HG03045 (cell line): ENCODE results near the gene WDSUB1.

Experiments used
- ATAC-seq: cut with Tn5 transposase; IDR thresholded peaks from one replicate; pipeline ENCODE4 v1.9.1; 2021; ENCODE audit warnings: mild to moderate bottlenecking, moderate library complexity; ENCODE audit not compliant: unreplicated experiment

WDSUB1 gene

DNA sequence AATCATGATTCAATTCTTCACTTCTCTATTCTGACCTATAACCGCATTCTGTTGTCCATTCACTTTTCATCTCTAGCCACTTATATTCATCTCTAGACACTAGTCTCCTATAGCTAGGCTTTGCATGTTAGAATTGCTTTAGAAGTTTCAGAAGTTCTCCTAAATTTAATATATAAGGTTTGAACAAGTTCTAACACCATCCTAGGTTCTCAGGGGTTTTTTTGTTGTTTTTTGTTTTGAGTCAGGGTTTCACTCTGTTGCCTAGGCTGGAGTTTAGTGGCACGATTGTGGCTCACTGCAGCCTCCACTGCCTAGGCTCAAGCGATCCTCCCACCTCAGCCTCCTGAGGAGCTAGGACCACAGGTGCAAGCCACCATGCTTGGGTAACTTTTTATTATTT is 19.9 kb downstream of the WDSUB1 start:
- ATAC-seq = no peak

DNA sequence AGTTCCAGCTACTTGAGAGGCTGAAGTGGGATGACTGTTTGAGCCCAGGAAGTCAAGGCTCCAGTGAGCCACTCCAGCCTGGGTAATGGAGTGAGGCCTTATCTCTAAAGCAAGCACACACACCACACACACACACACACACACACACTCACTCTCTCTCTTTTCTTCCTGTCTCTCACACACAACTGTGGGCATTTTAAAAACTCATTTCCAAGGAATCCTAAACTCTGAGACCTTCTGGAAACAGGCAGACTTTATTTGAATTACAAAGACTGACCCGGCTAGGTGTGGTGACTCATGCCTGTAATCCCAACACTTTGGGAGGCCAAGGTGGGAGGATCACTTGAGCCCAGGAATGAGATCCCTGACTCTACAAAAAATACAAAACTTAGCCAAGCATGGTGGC is 21.3 kb downstream of the WDSUB1 start:
- no peak for ATAC-seq

DNA sequence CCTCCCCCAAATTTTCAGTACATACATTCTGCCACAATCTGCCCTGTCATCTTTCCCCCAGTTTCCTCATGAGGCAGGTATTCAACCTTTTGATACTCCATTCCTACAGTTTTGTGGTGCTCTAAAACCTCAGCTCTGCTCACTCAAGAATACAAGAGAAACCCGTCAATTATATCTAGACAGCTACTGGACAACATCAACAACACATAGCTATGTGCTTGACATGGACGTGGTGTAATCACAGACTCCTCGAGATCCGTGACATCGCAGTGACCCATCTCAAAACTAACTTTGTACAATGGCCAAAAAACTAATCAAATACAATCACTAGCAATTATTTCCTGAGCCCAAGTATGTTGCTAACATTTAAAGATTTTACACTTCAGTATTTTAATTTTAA is 23.6 kb downstream of the WDSUB1 start:
- no peak for ATAC-seq

DNA sequence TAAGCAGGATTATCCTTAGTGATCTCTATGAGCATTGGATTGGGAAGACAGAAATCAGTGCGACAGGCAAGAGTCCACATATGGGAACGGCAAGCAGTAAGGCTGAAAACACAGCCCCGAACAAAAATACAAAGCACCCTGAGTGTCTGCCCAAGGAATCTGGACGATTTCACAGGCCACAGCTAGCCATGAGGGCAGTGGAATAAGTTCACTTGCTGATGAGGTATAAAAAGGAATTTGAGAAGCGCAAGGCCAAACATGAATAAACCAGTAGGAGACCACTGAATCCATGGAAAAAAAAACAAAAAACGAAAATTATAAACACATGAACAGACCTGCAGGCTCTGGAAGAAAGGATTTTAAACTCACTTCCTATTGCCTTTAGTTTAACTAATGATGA is 24.3 kb downstream of the WDSUB1 start:
- no peak for ATAC-seq

DNA sequence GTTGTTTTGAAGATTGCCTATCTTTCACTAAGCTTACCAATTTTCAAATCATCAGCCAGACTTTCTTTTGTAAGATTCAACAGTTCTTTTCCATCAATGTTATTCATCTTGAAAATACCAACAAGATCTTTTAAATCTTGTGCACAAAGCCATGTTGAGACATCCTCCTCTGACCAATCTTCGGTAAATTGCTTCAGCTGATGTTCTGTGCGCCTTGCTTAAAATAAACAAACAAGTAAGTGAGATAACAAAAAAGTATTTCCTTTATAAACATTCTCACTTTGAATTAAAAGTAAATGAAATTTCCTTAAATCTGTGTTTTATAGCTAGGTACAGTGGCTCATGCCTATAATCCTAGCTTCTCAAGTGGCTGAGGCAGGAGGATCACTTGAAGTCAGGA is 30.3 kb downstream of the WDSUB1 start:
- ATAC-seq = no peak

DNA sequence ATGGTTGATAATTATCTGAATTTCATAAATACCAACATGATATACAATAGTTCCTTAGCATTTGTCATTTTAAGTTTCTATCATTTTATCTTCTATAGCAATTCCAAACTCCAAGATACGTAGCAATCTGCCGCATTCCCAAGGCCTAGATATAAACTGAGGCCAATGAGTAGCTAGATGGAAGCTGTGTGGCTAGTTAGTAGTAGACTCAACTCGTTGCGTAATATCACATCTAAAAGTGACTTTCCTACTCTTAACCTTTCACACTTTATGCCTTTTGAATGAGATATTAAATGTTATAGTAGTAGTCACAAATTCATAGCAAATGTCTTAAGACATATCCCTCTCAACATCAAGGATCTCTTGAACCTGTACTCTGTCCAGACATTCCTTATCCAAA is 33.6 kb downstream of the WDSUB1 start:
- ATAC-seq = no peak

DNA sequence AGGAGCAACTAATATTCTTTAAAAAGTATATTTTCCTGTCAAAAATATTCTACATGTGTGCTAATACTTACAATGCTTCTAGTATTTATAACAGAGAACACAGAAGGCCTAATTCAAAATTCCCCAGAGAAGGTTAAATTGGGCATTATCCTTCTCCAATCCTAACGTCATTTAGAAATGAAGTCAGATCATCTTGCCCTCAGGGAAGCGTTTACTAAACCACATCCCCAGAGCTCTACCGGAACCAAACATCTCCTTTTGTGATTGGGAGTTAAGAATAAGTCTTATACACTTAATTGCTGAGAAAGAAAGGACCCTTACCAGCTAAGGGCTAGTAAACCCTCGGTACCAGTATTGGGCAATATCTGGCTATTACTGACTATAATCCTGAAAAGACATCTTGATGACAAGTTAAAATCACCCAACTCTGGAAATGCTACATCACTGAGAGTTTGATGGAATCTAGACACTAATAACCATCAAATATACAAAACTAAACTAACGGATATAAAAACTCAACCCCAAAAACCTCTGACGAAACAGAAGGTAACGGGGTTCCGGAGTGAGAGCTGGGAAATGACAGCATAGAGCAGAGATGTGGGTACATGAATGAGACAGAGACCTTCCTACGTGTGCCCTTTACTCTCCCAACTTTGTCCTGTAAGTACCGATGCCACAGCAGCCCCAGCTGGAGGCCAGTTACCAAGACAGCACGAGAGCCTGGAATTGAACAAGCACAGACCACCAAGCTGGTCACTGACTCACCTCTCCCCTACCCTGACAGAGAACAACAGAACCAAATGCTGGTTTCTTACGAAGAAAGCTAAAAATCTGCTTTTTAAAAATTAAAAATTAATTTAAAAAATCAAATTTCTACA is 35.0 kb downstream of the WDSUB1 start:
- ATAC-seq = no peak

DNA sequence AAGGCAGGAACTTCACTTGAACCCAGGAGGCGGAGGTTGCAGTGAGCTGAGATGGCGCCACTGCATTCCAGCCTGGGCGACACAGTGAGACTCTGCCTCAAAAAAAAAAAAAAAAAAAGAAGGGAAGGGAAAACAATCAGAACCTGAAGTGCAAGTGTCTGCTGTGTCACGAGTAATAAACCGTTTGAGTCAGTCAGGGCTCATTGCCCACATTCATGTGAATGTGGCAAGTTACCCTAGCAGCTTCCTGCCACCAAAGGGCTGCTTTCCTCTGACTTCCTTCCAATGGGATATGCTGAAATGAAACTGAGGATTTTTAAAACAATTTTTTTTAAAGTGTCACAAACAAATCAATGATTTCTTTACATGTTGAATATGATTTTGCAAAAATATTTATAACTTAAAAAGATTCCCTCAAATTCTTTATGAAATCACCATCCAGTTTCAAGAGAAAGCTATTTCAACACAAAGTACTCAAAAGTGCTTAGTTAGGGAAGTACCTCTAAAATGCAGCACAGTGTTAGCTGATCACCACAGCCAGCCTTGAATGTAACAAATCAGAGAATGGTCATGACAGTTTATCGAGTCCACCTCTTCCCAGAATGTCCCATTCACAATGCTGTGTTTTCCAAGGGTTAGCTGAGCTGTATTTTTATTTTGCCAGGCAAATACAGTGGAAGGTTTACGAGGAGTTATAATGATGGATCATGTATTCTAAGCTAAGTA is 36.4 kb downstream of the WDSUB1 start:
- no peak for ATAC-seq

DNA sequence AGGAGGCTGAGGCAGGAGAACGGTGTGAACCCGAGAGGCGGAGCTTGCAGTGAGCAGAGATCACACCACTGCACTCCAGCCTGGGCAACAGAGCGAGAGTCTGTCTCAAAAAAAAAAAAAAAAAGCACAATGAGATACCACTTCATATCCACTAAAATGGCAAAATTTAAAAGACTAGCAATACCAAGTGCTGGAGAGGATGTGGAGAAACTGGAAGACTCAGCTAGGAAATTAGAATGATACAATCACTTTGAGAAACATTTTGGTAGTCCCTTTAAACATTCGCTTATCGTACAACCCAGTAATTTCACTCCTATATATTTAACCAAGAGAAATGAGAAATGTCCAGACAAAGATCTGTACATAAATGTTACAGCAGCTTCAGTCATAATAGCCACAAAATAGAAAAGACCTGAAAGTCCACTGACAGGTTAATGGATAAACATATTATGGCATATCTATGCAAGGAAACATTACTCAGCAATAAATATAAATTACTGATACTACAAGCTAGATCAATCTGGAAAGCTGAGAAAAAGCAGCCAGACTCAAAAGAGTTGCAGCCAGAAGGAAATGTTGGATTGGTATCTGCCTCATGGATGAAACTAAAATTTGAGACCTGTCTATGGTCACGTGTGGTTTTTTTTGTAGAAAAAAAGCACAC is 40.0 kb downstream of the WDSUB1 start:
- no peak for ATAC-seq

DNA sequence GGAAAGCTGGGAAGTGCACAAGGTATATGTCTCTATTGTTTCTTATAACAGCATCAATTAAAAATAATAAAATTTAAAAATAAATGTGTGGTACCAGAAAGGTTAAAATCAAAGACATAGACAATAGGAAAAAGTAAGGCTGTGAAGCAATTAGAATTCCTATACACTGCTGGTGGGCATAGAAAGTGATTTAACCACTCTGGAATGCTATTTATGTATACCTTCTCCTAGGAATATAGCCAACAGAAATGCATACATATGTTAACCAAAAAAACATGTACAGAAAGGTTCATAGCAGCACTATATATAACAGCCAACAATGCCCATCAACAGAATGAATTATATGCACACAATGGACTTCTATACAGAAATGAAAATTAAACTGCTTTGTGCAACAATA is 43.0 kb downstream of the WDSUB1 start:
- no peak for ATAC-seq

DNA sequence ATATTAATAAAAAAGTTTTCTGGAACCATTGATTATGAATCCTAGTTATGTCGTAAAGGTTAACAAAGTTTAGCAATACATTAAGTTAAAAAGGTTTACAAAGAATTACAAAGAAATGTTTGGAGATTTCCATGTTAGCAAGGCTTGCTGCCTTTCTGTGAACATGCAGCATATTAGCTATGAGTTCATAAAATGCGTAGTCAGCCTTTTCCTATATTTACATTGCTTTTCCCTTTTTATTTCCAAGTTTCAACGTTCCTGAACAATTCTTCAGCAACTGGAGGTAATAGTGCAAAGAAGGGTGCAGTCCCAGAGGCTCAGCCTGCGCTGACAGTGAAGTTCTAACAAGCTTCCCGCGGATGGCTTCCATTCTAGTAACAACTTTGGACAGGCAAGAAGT is 51.6 kb downstream of the WDSUB1 start:
- no peak for ATAC-seq

DNA sequence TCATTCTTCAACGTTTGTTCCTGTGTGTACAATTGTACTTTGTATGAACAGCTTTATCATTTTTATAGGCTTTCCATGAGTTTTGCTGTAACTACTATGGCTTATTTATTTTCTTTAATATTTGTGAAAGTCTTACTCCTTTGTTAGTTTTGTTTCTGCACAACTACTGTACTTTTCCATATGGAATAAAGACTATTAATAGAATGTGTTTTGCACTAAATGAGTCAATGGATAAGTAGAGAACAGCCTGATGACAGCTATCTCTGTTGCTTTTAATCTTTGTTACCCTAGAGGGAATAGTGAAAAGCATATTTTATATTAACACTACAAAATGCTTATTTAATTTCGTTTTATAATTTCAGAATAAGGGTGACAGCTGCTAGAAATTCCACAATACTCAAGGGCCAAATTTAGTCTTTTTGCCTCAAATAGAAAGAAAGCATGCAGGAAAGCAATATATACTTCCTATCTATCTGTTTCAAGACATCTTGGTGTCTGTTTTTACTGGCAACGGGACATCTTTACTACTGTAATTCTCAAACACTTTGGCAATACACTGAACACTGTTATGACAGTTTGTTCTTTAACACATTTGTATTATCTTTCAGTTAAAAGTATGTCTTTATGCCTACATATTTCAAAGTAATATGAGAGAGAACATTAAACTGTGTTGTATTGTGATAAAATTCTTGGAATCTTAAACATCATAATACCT is 53.9 kb downstream of the WDSUB1 start:
- no peak for ATAC-seq

DNA sequence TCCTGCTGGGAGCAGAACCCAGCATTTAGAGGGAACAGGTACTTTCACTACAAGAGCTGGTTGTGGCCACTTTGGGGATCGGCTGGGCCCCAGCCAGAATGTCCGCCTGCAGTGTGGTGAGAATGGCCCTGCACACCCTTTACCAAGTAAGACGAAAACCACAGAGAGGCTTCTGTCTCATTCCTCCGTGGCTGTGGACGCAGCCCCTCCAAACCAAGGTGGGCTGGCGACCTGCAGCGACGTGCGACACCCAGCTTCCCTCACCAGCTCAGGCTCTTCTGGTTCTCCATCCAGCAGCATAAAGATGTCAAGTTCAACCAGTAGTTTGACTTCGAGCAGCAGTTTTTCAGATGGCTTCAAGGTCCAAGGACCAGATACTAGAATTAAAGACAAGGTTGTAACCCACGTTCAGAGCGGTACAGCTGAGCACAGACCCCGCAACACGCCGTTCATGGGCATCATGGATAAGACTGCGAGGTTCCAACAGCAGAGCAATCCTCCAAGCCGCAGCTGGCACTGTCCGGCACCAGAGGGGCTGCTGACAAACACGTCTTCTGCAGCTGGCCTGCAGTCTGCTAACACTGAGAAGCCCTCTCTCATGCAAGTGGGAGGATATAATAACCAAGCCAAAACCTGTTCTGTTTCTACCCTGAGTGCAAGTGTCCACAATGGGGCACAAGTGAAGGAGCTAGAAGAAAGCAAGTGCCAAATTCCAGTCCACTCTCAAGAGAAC is 56.2 kb downstream of the WDSUB1 start:
- no peak for ATAC-seq

DNA sequence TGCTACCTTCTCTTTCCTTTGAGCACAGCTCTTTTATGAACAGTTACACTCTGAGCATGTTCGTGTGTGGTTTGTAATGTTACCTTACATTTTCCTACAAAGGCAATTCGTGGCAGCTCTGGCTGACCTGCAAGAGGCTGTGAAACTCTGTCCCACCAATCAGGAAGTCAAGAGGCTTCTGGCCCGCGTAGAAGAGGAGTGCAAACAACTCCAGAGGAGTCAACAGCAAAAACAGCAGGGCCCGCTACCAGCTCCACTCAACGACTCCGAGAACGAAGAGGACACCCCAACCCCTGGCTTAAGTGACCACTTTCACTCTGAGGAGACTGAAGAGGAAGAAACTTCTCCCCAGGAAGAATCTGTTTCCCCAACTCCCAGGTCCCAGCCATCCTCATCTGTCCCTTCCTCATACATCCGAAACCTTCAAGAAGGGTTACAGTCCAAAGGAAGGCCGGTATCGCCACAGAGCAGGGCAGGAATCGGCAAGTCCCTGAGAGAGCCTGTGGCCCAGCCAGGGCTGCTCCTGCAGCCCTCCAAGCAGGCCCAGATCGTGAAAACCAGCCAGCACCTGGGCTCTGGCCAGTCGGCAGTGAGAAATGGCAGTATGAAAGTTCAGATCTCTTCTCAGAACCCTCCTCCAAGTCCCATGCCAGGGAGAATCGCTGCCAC is 56.9 kb downstream of the WDSUB1 start:
- ATAC-seq = no peak

DNA sequence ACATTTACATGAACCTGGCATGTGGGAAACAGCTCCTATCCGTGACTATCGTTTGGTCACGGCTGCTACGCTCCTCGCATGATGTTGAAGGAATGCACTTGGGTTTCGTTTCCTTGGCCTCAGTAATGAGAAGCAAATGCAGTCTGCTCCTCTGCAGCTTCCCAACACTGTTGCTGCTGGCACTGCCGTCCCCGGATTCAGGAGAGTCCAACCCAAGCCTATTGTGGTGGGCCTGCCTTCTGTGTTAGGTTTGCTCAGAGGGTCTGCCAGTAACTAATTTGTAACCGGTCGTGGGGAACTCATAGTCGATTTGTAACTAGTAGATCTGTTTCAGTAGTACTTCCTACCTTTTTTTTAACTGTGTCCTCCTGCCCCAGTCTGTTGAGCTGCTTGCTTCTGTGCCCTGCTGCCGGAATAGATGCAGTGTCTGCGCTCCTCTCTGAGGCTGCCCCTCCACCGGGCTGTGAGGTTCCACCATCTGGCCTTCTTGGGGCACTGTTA is 58.4 kb downstream of the WDSUB1 start:
- no peak for ATAC-seq

DNA sequence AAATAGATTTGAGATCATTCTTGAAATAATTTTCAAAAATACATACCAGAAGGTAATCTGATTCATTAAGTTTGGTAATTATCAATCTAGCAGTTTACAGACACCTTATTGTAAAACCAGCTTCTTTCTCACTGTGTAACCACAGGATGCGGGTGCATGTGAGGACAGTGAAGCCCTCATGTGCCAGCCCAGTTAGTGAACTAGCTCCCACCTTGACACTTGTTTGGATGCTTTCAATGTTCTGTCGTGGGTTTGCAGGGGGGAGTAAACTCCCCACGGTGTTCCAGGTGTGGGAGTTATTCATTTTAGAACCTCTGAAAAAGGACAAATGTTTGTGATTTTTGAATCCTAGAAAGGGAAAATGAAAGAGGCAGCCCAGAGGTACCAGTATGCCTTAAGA is 59.0 kb downstream of the WDSUB1 start:
- ATAC-seq = no peak

DNA sequence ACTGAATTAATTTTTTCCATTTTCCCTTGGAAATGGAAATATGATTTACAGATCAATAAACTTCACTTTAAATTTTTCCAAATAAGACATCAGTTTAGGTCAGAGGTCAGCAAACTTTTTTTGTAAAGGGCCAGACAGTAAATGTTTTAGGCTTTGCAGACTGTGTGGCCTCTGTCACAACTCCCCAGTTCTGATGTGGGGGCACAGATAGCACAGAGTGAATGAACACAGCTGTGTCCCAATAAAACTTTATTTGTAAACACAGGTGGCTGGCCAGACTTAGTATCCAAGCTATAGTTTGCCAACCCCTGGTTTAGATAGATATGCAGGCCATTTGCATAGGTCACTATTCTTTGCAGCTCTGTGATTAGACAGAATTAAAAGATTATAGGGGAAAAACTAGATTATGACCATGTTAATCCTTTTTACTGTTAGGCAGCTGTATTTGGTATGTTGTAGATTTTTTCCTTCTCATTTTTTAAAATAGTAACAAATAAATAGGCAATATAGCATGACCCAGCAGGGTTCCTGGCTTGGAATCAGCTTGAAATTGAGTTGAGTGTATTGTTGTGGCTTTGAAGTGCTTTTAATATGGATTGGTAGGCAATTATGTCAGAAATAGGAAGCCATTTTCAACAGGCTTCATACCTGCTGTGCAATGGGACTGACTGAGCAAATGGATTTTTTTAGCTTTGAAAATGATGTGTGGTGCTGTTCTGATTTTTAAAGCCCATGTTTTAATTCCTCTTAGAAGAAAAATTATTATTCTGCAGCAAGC is 59.7 kb downstream of the WDSUB1 start:
- no peak for ATAC-seq

DNA sequence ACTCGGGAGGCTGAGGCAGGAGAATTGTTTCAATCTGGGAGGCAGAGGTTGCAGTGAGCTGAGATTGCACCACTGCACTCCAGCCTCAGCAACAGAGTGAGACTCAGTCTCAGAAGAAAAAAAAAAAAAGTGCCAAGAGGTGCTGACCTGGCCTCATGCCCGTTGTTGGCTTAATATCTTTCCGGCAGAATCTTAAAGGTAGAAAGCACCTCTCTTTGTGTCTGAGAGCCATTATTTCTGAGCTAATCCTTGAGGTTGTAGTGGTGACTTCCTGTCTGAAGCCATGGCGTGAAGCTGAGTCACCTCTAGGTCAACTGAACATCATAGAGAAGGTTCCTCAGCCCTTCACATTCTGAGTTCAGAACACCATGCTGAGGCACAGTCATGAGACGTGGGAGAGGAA is 60.4 kb downstream of the WDSUB1 start:
- no peak for ATAC-seq
